ENCODE data around the gene FZD4.

DNA sequence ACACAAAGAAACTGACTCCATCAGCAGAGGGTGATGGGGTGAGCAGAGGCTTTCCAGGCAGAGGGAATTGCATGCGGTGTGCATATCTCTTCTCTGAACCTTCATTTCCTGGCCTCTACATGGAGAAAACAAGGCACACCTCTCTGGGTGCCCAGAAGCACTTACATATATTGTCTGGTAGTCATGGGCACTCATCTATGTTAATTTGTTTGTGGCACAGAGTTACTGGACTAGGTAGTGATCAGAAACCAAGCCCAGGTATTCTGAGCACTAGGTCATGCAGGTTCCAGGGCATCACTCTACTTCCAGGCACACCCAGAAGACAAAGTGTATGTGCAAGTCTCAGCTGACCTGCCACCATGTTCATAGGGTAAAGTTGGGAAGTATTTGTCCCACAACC, 56.5 kb downstream of the FZD4 start:
- TF ChIP-seq, protein P1, sequence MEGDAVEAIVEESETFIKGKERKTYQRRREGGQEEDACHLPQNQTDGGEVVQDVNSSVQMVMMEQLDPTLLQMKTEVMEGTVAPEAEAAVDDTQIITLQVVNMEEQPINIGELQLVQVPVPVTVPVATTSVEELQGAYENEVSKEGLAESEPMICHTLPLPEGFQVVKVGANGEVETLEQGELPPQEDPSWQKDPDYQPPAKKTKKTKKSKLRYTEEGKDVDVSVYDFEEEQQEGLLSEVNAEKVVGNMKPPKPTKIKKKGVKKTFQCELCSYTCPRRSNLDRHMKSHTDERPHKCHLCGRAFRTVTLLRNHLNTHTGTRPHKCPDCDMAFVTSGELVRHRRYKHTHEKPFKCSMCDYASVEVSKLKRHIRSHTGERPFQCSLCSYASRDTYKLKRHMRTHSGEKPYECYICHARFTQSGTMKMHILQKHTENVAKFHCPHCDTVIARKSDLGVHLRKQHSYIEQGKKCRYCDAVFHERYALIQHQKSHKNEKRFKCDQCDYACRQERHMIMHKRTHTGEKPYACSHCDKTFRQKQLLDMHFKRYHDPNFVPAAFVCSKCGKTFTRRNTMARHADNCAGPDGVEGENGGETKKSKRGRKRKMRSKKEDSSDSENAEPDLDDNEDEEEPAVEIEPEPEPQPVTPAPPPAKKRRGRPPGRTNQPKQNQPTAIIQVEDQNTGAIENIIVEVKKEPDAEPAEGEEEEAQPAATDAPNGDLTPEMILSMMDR (IDR thresholded peaks at IDR 0.05) = no peak
- TF ChIP-seq EZH2 (IDR thresholded peaks at IDR 0.05; ENCODE audit: borderline replicate concordance, insufficient read depth, low read depth, low read length, poor library complexity, severe bottlenecking) = no peak

All from B cell (primary cell).